ENCODE data around the gene PAK6.

The PAK6 gene

GRCh38 chr15:40293905-40294895, 55.3 kb downstream of the PAK6 start:
- no peak for DNase-seq

- DNase-seq: no peak
Observed at GRCh38 chr15:40295297-40295696, 56.4 kb downstream of the PAK6 start.

DNA sequence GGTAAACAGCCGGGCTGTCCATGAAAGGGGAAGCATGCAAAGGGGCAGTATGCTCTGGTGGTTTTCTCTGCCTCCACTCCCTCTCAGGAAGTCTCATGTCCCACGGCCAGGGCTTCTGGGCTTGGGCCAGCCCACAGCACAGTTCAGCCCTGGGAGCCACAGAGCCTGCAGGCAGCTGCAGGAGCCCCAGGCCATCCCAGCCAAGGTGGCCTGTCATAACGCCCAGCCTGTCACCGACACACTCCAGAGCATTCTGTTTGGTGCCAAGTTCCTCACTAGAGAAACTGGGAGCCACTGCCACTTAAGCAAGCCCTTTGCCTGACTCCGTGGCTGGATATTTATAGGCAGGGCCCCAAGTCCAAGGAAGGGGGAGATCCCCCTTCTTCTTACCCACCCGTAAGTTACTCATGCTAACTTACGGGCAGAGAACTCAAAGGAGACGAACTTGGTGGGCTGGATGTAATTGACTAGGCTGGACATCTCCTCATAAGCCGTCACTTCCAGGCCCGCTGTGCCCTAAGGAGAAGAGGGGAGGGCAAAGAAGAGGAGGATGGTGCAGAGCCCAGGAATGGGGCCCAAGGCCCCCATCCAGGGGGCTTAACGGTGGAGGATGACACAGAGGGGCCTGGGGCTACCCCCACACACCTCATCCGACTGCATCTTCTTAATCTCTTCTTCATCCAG, 57.2 kb downstream of the PAK6 start:
- no peak for DNase-seq

DNA sequence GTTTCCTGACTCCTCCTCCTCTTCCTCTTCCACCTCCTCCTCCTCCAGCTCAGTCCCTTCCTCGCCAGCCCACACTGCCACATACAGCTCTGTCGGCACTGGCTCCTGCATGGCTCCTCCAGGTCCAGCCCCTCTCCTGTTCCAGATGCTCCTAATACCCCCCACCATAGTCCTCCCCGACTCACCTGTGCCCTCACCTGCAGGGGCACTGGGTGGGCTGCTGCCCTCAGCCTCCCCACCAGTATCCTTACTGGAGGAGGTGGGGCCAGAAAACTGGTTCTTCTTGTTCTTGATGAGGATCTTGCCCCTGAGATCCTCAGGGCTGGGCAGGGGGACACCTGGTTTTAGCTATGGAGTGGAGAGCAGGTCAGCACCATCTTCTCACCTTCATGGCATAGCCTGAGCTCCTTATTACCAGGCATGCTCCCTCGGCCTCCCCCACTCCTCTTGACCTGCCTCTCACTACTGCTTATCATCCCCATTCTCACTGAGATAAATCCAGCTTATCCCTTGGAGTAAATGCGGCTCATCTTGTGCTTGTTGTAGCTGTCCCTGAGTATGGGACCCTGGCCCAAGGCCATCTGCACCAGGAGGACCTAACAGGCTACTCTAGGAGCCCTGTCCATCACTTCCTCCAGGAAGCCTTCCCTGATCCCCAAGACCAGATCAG, 57.8 kb downstream of the PAK6 start:
- no peak for DNase-seq

DNA sequence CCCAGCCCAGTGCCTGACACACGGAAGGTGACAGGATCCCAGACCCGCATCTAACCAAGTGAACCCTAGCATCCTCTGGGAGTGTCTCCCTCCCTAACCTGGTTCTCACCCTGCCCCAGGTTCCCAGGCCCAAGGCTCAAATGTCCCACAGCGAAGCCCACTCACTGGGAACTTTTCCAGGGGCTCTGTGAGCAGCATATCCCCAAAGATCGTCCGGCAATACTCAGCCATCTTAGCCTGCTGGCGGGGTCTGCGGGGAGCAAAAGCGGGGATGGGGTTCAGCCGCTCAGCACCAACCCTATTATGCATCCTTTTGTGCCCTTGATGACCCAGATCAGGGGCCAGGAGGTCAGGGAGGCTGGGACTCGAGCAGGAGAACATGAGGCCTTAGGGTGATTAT, 58.5 kb downstream of the PAK6 start:
- DNase-seq: no peak

GRCh38 chr15:40298216-40298935, 59.5 kb downstream of the PAK6 start:
- no peak for DNase-seq

DNA sequence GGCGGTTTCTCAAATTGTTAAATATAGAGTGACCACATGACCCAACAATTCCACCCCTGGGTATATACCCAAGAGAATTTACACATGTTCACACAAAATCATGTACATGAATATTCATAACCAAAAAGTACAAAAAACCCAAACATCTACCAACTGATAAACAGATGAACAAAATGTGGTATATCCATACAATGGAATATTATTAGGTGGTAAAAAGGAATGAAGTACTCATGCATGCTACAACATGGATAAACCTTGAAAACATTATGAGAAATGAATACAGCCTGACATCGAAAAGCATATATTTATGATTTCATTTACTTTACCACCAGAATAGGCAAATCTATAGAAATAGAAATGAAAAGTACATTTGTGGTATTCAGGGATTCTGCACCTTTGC, 61.5 kb downstream of the PAK6 start:
- no peak for DNase-seq

- DNase-seq: no peak
Observed at GRCh38 chr15:40300771-40301170, 61.9 kb downstream of the PAK6 start.

DNA sequence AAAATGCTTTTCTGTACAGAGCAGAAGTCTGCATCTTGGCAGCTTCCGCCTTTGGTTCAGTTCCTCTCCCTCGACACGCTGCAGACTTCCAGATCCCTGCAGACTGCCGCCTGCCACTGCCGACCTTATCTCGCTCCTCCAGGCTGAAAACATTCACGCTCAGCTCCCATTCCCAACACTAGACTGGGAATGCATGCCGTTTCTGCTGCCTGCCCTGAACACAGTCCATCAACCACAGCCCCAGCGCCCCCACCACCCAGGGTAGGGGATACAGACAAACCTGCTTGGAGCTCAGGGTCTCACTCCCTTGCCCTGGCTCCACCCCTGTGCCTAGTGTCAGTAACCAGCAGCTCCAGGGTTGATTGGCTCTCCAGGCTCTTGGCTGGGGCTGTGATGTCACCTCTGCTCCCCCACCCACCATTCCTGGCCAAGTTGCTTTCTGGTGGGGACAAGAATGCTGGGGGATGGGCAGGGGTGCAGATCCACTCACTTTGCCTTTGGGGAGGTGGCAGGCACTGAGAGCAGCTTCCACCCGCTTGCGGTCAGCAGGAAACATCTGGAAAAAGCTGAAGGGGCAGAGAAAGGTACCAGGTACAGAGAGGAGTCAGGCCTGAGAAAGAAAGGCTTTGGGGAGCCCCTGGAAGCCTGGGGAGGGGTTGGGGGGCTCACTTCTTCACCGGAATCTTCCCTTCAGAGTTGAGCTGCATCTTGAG, 62.8 kb downstream of the PAK6 start:
- no peak for DNase-seq

- DNase-seq: no peak
Observed at GRCh38 chr15:40302288-40302886, 63.5 kb downstream of the PAK6 start.

DNA sequence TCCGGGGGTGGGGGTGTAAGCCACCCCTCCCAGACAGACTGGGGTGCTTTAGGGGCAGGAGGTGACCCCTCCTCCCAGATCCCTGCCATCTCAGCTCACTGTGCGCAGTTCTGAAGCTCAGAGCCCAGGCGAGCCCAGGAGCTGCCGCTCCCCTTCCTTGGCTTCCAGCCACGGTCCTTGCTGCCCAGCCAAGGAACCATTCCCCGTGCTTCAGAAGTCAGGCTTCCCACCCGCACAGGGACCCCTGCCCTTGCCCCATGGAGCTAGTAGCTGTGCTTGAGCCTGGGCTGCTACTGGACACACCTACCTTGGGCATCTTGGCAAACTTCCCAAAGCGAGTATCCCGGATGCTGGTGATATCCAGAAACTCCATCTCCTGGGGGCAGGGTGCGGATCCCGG, 64.1 kb downstream of the PAK6 start:
- no peak for DNase-seq

GRCh38 chr15:40303576-40303975, 64.7 kb downstream of the PAK6 start:
- DNase-seq: no peak

DNA sequence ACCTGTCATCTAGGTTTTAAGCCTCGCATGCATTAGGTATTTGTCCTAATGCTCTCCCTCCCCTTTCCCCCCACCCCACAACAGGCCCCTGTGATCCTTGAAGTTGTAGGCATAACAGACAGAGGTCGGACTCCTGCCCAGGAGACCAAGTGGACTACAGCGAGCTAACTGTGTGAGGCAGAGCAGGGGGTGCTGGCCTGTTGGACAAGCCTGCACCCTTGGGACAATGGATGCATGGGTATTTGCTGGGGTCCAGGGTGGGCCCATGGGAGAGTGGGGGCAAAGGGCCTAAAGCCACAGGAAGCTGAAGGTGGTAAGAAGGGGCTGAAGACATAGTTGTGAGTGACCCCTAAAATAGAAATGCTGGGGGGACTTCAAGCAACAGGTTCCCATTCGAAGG, 66.4 kb downstream of the PAK6 start:
- no peak for DNase-seq

GRCh38 chr15:40306371-40306770, 67.5 kb downstream of the PAK6 start:
- DNase-seq: no peak

DNA sequence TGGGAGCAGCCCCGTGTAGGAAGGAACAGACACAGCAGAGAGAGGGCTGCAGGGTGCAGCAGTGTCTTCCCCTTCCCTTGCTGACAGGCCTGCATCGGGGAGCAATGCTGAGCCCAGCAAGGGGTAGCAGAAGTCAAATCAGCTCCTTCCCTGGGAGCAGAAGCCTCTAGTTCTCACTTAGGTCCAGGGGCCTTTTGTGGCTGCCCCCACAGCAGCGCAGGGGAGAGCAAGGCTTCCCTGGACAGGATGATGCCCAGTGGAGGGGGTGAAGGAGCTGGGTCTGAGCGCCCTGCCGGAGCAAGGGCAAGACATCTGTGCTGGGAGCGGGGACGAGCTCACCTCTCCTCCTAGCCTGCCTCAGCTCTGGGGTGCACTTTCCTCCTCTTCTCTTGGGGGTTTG, 68.0 kb downstream of the PAK6 start:
- DNase-seq: no peak

DNA sequence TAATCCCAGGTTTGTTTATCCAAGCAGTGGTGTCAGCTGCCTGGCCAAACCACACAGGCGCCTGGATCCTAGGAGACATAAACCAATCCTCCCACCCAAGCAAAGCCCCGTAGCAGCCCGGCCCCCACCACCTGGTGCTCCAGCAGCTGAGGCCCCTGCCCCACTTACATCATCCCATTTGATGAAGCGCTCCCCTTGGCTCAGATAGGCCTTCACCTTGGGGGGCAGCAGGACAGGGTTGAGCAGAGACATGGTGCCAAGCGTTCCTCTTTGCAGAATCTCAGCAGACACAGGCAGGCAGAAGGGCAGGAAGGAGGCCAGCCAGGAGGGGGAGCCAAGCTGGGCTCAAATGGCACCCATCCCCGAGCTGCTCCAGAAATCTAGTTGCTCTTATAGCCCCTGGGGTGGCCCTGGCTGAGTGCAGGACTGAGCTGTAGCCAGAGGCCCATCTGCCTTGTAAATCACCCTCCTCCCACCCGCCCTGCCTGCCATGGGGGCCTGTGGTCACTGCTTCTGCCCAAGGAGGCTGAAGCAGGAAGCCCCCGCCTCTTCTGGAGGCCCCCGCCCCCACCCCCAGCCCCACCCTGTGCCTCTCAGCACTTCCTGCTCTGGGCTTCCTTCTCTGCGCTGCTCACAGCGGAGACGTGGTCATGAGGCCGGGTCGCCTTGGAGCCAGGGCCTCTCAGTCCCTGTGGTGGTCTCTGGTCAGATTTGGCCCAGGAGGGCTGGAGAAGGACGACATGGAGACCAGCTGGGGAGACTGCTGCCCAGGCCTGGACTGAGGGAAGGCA, 68.8 kb downstream of the PAK6 start, which contains the start of gene PLCB2:
TSS of gene PLCB2 (minus strand) at position 515 of the 791 bp plus-strand sequence. CDS start at position 252, 263 bp downstream.
- DNase-seq: peak; percentile 66

- DNase-seq: no peak
Observed at GRCh38 chr15:40309344-40309862, 70.5 kb downstream of the PAK6 start.

GRCh38 chr15:40310001-40310959, 71.4 kb downstream of the PAK6 start:
- DNase-seq: peak; percentile 57

DNA sequence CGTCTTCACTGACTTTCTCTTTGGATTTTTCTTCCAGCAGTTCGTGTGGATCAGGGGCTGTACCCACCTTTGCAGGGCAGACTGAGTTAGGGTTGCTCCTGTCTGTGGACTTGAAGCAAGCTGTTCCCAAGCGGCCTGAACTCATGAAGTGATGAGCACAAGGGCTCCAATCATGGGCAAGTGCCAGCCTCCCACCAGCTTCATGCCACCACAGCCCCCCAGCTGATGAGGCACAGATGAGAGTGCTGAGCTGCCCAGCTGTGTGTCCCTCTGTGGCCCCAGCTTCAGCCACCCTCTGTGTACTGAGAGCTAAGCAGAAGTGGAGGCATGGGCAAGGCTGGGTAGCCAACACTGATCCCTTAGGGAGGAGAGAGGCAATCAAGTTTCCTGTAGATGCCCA, 72.1 kb downstream of the PAK6 start:
- no peak for DNase-seq
